Endothelial cell (in vitro differentiated cells): ENCODE measurements around the gene AIMP2. TPM values are rescaled to one million over a fixed set of nuclear protein-coding genes. Genes with fewer than 3 reads are reported as not detected.
"Not testable (repeated sequence)": the region's sequence is repeated elsewhere in the genome, so short reads cannot be mapped to it uniquely, and the experiment has no call there.

Source experiments
- DNase-seq: peaks from one replicate; pipeline ENCODE4 v3.0.0; 2021; ENCODE audit warnings: low spot score
- H3K27ac Mint-ChIP-seq: one replicate; pipeline ENCODE4 v1.8.0; 2021; ENCODE audit warnings: mixed read lengths, inconsistent platforms; ENCODE audit not compliant: unreplicated experiment
- H3K27me3 Mint-ChIP-seq: one replicate; pipeline ENCODE4 v1.8.0; 2021; ENCODE audit warnings: mild to moderate bottlenecking, moderate library complexity, mixed read lengths, inconsistent platforms; ENCODE audit not compliant: unreplicated experiment
- H3K36me3 Mint-ChIP-seq: one replicate; pipeline ENCODE4 v1.8.0; 2021; ENCODE audit warnings: mild to moderate bottlenecking, low read depth, mixed read lengths, inconsistent platforms; ENCODE audit not compliant: unreplicated experiment
- H3K4me1 Mint-ChIP-seq: one replicate; pipeline ENCODE4 v1.8.0; 2021; ENCODE audit warnings: mild to moderate bottlenecking, mixed read lengths, inconsistent platforms; ENCODE audit not compliant: unreplicated experiment
- H3K4me3 Mint-ChIP-seq: one replicate; pipeline ENCODE4 v1.8.0; 2021; ENCODE audit warnings: mild to moderate bottlenecking, mixed read lengths, inconsistent platforms; ENCODE audit not compliant: unreplicated experiment
- H3K9me3 Mint-ChIP-seq: one replicate; pipeline ENCODE4 v1.8.0; 2021; ENCODE audit warnings: mixed read lengths, inconsistent platforms; ENCODE audit not compliant: unreplicated experiment
- long read RNA-seq: library from polyadenylated mRNA; unstranded; transcript quantifications from one replicate; pipeline ENCODE4 v2.0.0, GENCODE V29; 2020; ENCODE audit not compliant: unreplicated experiment
- total RNA-seq: library from RNA; stranded (reverse); fragmentation: NEBNext Ultra II Directional; extraction: Animal tissue kit (Norgen Biotek cat#: 25700); gene quantifications from one replicate; pipeline ENCODE4 v1.2.1, GENCODE V29; 2021; ENCODE audit not compliant: unreplicated experiment
- TF ChIP-seq, protein P1 (sequence below): fragments of 200-600 bp; sonication (generic); IDR thresholded peaks from one replicate; pipeline ENCODE4 v1.5.0; 2021; ENCODE audit warnings: antibody characterized with exemption; ENCODE audit not compliant: unreplicated experiment

Gene AIMP2
- 25.3 TPM for total RNA-seq
- long read RNA-seq, transcript AIMP2-201 (4 exons, 1,225 nt) = major isoform, 17 of 19 reads
- long read RNA-seq, partial matches to known transcripts = 1 of 19 reads
- long read RNA-seq, other reads (novel, unspliced or antisense) = 1 of 19 reads

DNA sequence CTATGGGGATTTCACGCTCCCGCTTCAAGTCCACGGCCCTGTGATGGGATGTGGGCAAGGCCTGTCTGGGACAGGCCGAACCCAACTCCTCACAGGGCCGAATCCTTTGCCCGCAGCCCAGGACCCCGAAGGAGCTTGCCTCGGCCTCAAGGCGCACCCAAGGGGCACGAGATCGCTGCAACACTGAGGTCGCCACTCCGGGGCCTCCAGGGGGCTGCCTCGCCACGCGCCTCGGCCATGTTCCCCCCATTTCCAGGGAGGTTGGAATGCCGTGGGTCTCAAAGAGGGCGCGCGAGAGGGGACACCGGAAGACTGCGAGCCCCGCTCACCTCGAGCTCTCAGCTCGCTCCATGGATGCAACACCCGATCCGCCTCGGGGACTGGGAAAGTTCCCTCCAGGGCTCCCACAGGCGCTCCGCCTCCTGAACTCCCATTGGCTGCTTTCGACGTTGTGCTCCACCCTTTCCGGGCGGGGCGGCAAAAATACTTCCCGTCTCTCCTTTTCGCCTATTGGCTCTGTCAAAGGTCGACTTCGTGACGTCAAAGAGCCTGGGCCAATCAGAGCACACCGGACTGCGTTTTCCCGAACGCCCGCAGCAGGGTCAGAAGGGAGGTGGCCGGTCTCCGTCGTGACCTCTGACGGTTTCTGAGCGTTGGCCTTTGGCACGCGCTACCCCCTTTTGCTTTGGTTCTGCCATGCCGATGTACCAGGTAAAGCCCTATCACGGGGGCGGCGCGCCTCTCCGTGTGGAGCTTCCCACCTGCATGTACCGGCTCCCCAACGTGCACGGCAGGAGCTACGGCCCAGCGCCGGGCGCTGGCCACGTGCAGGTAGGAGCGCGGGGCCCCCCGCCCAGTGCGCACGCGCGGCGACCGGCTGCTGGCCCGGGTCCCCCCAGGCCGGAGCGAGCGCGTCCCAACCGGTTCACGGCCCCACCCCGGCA is at the start of gene AIMP2, which contains the start of gene PMS2:
TSS of gene AIMP2 (plus strand) at position 605 of the 944 bp plus-strand sequence. CDS start at position 697, 92 bp downstream.
TSS of gene PMS2 (minus strand) at position 382 of the 944 bp plus-strand sequence. CDS start at position 352, 30 bp downstream.
- Mint-ChIP-seq H3K4me3 (peak within 1 kb of the TSS; percentile 91), H3K4me1 (peaks cover 4% of the 10 kb centered on the region), H3K27ac (peak within 1 kb of the TSS; percentile 81), H3K27me3 (no peaks in the 10 kb centered on the region), H3K36me3 (no peaks in the 10 kb centered on the region), H3K9me3 (no peaks in the 10 kb centered on the region)
- TF ChIP-seq, protein P1, sequence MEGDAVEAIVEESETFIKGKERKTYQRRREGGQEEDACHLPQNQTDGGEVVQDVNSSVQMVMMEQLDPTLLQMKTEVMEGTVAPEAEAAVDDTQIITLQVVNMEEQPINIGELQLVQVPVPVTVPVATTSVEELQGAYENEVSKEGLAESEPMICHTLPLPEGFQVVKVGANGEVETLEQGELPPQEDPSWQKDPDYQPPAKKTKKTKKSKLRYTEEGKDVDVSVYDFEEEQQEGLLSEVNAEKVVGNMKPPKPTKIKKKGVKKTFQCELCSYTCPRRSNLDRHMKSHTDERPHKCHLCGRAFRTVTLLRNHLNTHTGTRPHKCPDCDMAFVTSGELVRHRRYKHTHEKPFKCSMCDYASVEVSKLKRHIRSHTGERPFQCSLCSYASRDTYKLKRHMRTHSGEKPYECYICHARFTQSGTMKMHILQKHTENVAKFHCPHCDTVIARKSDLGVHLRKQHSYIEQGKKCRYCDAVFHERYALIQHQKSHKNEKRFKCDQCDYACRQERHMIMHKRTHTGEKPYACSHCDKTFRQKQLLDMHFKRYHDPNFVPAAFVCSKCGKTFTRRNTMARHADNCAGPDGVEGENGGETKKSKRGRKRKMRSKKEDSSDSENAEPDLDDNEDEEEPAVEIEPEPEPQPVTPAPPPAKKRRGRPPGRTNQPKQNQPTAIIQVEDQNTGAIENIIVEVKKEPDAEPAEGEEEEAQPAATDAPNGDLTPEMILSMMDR = no peak
- peak; percentile 94 for DNase-seq

DNA sequence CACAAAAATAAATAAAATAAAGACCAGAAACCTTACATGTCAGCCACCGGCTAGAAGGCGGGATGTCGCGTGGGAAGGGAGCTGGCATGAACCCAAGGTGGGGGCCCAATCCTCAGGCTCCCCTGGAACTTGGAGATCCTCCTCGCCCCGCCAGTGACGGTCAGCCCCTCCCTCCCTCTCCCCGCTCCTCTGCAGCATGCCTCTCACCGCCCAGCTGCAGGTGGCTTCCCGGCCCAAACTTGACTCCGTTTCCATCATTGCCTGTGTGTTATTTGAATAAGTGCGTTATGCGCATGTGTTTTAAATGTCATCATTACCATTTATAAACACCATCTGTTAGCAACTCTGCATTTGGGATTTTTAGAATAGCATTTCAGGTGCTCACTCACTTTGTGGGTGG is 45.9 kb upstream of the AIMP2 start:
- not testable (repeated sequence) for H3K27ac Mint-ChIP-seq

DNA sequence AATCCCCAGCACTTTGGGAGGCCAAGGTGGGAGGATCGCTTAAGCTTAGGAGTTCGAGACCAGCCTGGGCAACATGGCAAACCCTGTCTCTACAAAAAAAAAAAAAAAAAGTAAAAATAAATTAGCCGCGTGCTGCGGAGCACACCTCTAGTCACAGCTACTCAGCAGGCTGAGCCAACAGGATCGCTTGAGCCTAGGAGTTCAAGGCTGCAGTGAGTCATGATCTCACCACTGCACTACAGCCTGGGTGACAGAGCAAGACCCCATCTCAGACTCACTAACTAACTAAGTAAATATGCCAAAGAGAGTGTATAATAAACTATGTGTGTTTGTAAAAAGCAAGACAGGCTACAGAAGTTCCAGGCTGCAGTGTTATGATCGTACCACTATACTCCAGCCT is 45.3 kb upstream of the AIMP2 start:
- H3K9me3 Mint-ChIP-seq, H3K36me3 Mint-ChIP-seq, H3K4me1 Mint-ChIP-seq, DNase-seq, H3K4me3 Mint-ChIP-seq, H3K27ac Mint-ChIP-seq, H3K27me3 Mint-ChIP-seq: not testable (repeated sequence)

More for the DNA sequence above, 45.9 kb upstream of the AIMP2 start:
- H3K27me3 Mint-ChIP-seq, H3K4me1 Mint-ChIP-seq, H3K9me3 Mint-ChIP-seq, H3K4me3 Mint-ChIP-seq, DNase-seq, H3K36me3 Mint-ChIP-seq: not testable (repeated sequence)

DNA sequence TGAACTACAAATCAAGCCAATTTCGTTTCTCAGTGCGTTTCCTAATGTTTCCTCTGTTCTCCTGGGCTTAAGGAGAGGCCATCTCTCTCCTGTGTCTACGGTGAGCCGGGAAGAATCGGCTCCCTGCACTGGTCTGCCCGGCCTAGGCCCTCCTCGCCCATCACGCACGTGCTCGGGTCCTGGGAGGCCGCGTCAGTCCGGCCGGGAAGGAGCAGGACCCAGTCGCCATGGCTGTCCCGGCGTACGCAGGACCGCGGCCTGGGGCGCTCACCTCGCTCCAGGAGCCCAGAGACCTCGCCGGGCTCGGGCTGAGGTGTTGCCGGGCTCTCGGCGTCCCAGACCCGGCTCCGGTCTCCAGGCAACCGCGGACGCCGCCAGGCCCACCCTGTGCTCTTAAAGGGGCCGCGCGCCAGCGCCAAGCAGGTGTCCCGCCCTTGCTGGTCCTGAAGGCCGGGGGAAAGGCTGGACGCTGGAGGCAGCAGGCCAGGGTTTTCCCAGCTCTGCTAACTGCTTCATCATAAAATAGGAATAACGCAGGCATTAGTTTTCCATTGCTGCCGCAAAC is 38.6 kb upstream of the AIMP2 start, which contains the start of gene RSPH10B:
TSS of gene RSPH10B (minus strand) at position 343 of the 565 bp plus-strand sequence. CDS start 3,573 bp downstream, outside the sequence.
- H3K4me1 Mint-ChIP-seq = not testable (repeated sequence)

DNA sequence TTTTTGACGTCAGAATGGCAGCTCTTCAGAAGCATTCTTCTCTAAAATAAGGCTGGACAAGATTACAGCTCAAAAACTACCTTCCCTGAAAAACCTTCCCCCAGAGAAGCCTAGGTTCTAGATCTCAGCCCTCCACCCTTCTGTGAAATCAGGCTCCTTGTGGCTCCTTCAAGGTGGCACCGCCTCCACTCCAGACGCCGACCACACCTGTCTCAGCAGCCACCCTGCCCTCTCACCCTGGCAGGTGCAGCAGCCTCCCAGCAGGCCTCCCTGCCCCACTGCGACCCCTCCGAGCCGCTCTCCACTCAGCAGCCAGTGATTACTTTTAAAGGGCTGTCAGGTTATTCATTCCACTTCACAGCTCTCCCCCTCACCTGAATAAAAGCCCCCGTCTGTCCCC is 35.5 kb upstream of the AIMP2 start:
- H3K27ac Mint-ChIP-seq, H3K4me1 Mint-ChIP-seq, H3K36me3 Mint-ChIP-seq, H3K4me3 Mint-ChIP-seq, H3K9me3 Mint-ChIP-seq, DNase-seq, H3K27me3 Mint-ChIP-seq: not testable (repeated sequence)

More for the DNA sequence above, 38.6 kb upstream of the AIMP2 start, which contains the start of gene RSPH10B:
- not testable (repeated sequence) for H3K9me3 Mint-ChIP-seq, DNase-seq, H3K27me3 Mint-ChIP-seq, H3K4me3 Mint-ChIP-seq, H3K36me3 Mint-ChIP-seq, H3K27ac Mint-ChIP-seq

DNA sequence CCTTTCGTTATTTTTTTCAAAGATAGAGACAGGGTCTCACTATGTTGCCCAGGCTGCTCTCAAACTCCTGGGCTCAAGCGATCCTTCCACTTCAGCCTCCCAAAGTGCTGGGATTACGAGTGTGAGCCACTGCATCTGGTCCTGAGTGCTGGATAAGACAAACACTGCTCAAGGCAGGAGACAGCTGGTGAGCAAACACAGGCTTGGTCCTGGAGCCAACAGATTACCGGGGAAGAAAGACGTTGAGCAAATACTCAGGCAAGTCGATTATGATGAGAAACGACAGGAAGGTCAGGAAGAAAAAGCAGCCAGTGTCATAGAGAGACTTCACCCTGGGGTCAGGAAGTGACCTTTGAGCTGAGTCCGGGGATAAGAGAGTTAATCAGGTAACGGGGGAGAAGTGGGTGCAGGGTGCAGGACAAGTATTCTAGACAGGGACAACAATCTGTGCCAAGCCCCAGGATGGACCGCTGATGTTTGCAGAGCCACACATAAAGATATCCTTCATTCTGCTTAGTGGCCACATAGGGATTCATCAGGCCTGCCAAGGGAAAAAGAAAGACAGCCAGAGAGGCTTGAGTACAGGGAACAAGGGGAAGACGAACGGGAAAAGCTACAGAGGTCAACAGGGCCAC is 29.3 kb upstream of the AIMP2 start:
- H3K27ac Mint-ChIP-seq, H3K4me1 Mint-ChIP-seq, H3K27me3 Mint-ChIP-seq, DNase-seq, H3K9me3 Mint-ChIP-seq, H3K36me3 Mint-ChIP-seq, H3K4me3 Mint-ChIP-seq: not testable (repeated sequence)

DNA sequence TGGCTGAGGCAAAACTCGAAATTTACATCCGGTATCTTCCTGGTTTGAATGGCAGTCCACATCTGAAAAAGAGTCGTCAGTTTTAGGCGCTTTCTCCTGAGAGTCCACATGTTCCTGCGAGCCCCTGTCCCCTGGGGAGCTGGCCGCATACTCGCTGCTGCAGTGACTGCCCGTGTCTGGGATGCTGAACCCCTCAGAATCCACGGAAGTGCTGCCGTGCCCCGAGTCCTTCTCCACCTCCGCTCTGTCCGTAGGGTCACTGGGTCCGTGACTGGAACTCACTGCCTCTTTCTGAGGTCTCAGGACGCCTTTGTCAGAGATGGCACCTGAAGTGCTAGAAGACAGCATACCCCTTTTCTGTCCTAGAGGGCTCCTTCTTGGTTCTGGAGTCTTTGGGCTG is 22.0 kb upstream of the AIMP2 start:
- not testable (repeated sequence) for H3K9me3 Mint-ChIP-seq, H3K27ac Mint-ChIP-seq, H3K4me3 Mint-ChIP-seq, DNase-seq, H3K4me1 Mint-ChIP-seq, H3K27me3 Mint-ChIP-seq
- peaks cover 17% of the 10 kb centered on the region for H3K36me3 Mint-ChIP-seq
